GM18505 (cell line): ENCODE results near the gene CROT.

ENCODE experiments used
- ATAC-seq: cut with Tn5 transposase; IDR thresholded peaks from one replicate; pipeline ENCODE4 v1.9.1; 2021; ENCODE audit not compliant: unreplicated experiment
- POLR2A ChIP-seq: IDR thresholded peaks from 4 replicates; pipeline ENCODE4 v1.6.1; 2011; ENCODE audit warnings: borderline replicate concordance; ENCODE audit not compliant: insufficient read depth, insufficient read length; ENCODE audit errors: extremely low read depth

CROT gene

GRCh38 chr7:87328281-87328680 lies 17.2 kb upstream of the CROT start:
- TF ChIP-seq POLR2A: no peak
- ATAC-seq: no peak

- no peak for ATAC-seq
- TF ChIP-seq POLR2A: no peak
Measured at GRCh38 chr7:87330316-87330715, 15.1 kb upstream of the CROT start.

- ATAC-seq: no peak
- TF ChIP-seq POLR2A: no peak
Measured at GRCh38 chr7:87330942-87331341, 14.5 kb upstream of the CROT start.

- TF ChIP-seq POLR2A: no peak
Measured at GRCh38 chr7:87331687-87332252, 13.7 kb upstream of the CROT start.

GRCh38 chr7:87332321-87332720 lies 13.1 kb upstream of the CROT start:
- TF ChIP-seq POLR2A: no peak
- ATAC-seq: no peak

More at GRCh38 chr7:87331687-87332252, 13.7 kb upstream of the CROT start:
- no peak for ATAC-seq

- no peak for ATAC-seq
- no peak for TF ChIP-seq POLR2A
Measured at GRCh38 chr7:87336136-87336535, 9.3 kb upstream of the CROT start.

- ATAC-seq: no peak
- TF ChIP-seq POLR2A: no peak
Measured at GRCh38 chr7:87337331-87337730, 8.1 kb upstream of the CROT start.

- ATAC-seq: no peak
- TF ChIP-seq POLR2A: no peak
Measured at GRCh38 chr7:87339373-87339897, 6.0 kb upstream of the CROT start.

GRCh38 chr7:87341441-87341840 lies 4.0 kb upstream of the CROT start:
- no peak for TF ChIP-seq POLR2A
- no peak for ATAC-seq

- no peak for ATAC-seq
- no peak for TF ChIP-seq POLR2A
Measured at GRCh38 chr7:87342231-87342630, 3.2 kb upstream of the CROT start.

GRCh38 chr7:87344446-87344845 lies 1.0 kb upstream of the CROT start:
- no peak for ATAC-seq
- no peak for TF ChIP-seq POLR2A

GRCh38 chr7:87345962-87346371 lies 503 bp downstream of the CROT start:
- peak; percentile 1 for ATAC-seq
- TF ChIP-seq POLR2A: no peak

GRCh38 chr7:87347207-87347606 lies 1.7 kb downstream of the CROT start:
- TF ChIP-seq POLR2A: no peak
- ATAC-seq: no peak

GRCh38 chr7:87347664-87348063 lies 2.2 kb downstream of the CROT start:
- TF ChIP-seq POLR2A: no peak
- no peak for ATAC-seq

- ATAC-seq: no peak
Measured at GRCh38 chr7:87354749-87355148, 9.3 kb downstream of the CROT start.

GRCh38 chr7:87356448-87356847 lies 11.0 kb downstream of the CROT start:
- no peak for ATAC-seq

More at GRCh38 chr7:87354749-87355148, 9.3 kb downstream of the CROT start:
- TF ChIP-seq POLR2A: no peak

GRCh38 chr7:87359366-87359765 lies 13.9 kb downstream of the CROT start:
- no peak for TF ChIP-seq POLR2A
- no peak for ATAC-seq

More at GRCh38 chr7:87356448-87356847, 11.0 kb downstream of the CROT start:
- no peak for TF ChIP-seq POLR2A
